Measurements from ENCODE around the gene DNAJC7.

DNAJC7 gene

GRCh38 chr17:42053731-42054500 is 36.7 kb upstream of the DNAJC7 start:
- no peaks in the 10 kb centered on the region for H3F3A ChIP-seq (ENCODE audit: insufficient read depth)
- H3K79me2 ChIP-seq (ENCODE audit: insufficient read depth, low read length) = no peaks in the 10 kb centered on the region
- no peak overlapping the region for H3K27ac ChIP-seq (ENCODE audit: low read depth, low read length)
- H3K27me3 ChIP-seq (ENCODE audit: low read length) = no peaks in the 10 kb centered on the region
- H4K20me1 ChIP-seq (ENCODE audit: low read depth, low read length) = no peaks in the 10 kb centered on the region
- no peak overlapping the region for H2AFZ ChIP-seq (ENCODE audit: low read depth, low read length, severe bottlenecking)
- TF ChIP-seq EZH2phosphoT487 (conservative IDR thresholded peaks at IDR 0.05; ENCODE audit: low read length) (no peak), CTCF (IDR thresholded peaks at IDR 0.05; ENCODE audit: insufficient read depth, low read length, poor library complexity, severe bottlenecking) (no peak)
- H3K4me3 ChIP-seq (ENCODE audit: insufficient read depth, low read length, poor library complexity, severe bottlenecking) = no peak overlapping the region
- no peaks in the 10 kb centered on the region for H3K9me3 ChIP-seq (ENCODE audit: insufficient read depth, low read length)
- no peaks in the 10 kb centered on the region for H3K36me3 ChIP-seq (ENCODE audit: low read length)
- no peaks in the 10 kb centered on the region for H3K9me2 ChIP-seq (replicated peaks; ENCODE audit: insufficient read depth, low read length)
- H3K9ac ChIP-seq (ENCODE audit: low read length) = no peak overlapping the region
- H3K4me2 ChIP-seq (ENCODE audit: low read depth, low read length, poor library complexity, severe bottlenecking) = no peak overlapping the region

GRCh38 chr17:42052346-42052877 is 35.2 kb upstream of the DNAJC7 start:
- Histone ChIP-seq H3K79me2 (ENCODE audit: insufficient read depth, low read length) (no peaks in the 10 kb centered on the region), H3K9me3 (ENCODE audit: insufficient read depth, low read length) (no peaks in the 10 kb centered on the region), H3F3A (ENCODE audit: insufficient read depth) (no peaks in the 10 kb centered on the region), H3K27ac (ENCODE audit: low read depth, low read length) (no peak overlapping the region), H3K4me3 (ENCODE audit: insufficient read depth, low read length, poor library complexity, severe bottlenecking) (no peak overlapping the region), H3K4me2 (ENCODE audit: low read depth, low read length, poor library complexity, severe bottlenecking) (no peak overlapping the region), H3K9me2 (replicated peaks; ENCODE audit: insufficient read depth, low read length) (no peaks in the 10 kb centered on the region), H2AFZ (ENCODE audit: low read depth, low read length, severe bottlenecking) (no peak overlapping the region), H3K9ac (ENCODE audit: low read length) (no peak overlapping the region), H3K27me3 (ENCODE audit: low read length) (no peaks in the 10 kb centered on the region), H3K36me3 (ENCODE audit: low read length) (no peaks in the 10 kb centered on the region), H4K20me1 (ENCODE audit: low read depth, low read length) (no peaks in the 10 kb centered on the region)
- TF ChIP-seq CTCF (IDR thresholded peaks at IDR 0.05; ENCODE audit: insufficient read depth, low read length, poor library complexity, severe bottlenecking) = no peak
- TF ChIP-seq EZH2phosphoT487 (conservative IDR thresholded peaks at IDR 0.05; ENCODE audit: low read length) = no peak

GRCh38 chr17:42051645-42052044 is 34.4 kb upstream of the DNAJC7 start:
- TF ChIP-seq CTCF (IDR thresholded peaks at IDR 0.05; ENCODE audit: insufficient read depth, low read length, poor library complexity, severe bottlenecking) (no peak), EZH2phosphoT487 (conservative IDR thresholded peaks at IDR 0.05; ENCODE audit: low read length) (no peak)
- Histone ChIP-seq H3K9ac (ENCODE audit: low read length) (no peak overlapping the region), H3K79me2 (ENCODE audit: insufficient read depth, low read length) (no peaks in the 10 kb centered on the region), H3K27me3 (ENCODE audit: low read length) (no peaks in the 10 kb centered on the region), H4K20me1 (ENCODE audit: low read depth, low read length) (no peaks in the 10 kb centered on the region), H3K27ac (ENCODE audit: low read depth, low read length) (no peak overlapping the region), H3K36me3 (ENCODE audit: low read length) (no peaks in the 10 kb centered on the region), H2AFZ (ENCODE audit: low read depth, low read length, severe bottlenecking) (no peak overlapping the region), H3F3A (ENCODE audit: insufficient read depth) (no peaks in the 10 kb centered on the region), H3K4me2 (ENCODE audit: low read depth, low read length, poor library complexity, severe bottlenecking) (no peak overlapping the region), H3K4me3 (ENCODE audit: insufficient read depth, low read length, poor library complexity, severe bottlenecking) (no peak overlapping the region), H3K9me2 (replicated peaks; ENCODE audit: insufficient read depth, low read length) (no peaks in the 10 kb centered on the region), H3K9me3 (ENCODE audit: insufficient read depth, low read length) (no peaks in the 10 kb centered on the region)
